Neural cell (in vitro differentiated cells): ENCODE measurements around the gene NRAS.

Experiments used
- CTCF ChIP-seq: fragments of 450-650 bp; IDR thresholded peaks from 2 replicates; pipeline ENCODE4 v1.5.1; 2014; ENCODE audit warnings: antibody characterized with exemption, mild to moderate bottlenecking, moderate library complexity; ENCODE audit not compliant: poor library complexity, severe bottlenecking
- EP300 ChIP-seq: fragments of 450-650 bp; conservative IDR thresholded peaks from 2 replicates; pipeline ENCODE4 v1.6.1; 2014; ENCODE audit warnings: antibody characterized with exemption, mild to moderate bottlenecking, moderate library complexity; ENCODE audit not compliant: poor library complexity, severe bottlenecking
- EZH2 ChIP-seq: fragments of 200-600, 300-800 bp; shearing (Covaris generic), sonication (generic); IDR thresholded peaks from 2 replicates; pipeline ENCODE4 v1.6.1; 2014; ENCODE audit warnings: antibody characterized with exemption, low read length, borderline replicate concordance, mild to moderate bottlenecking; ENCODE audit not compliant: insufficient read depth, poor library complexity, severe bottlenecking
- MXI1 ChIP-seq: fragments of 450-650 bp; conservative IDR thresholded peaks from 2 replicates; pipeline ENCODE4 v1.6.1; 2014; ENCODE audit warnings: antibody characterized with exemption, mild to moderate bottlenecking; ENCODE audit not compliant: poor library complexity, severe bottlenecking
- POLR2AphosphoS5 ChIP-seq: IDR thresholded peaks from 2 replicates; pipeline ENCODE4 v1.6.1; 2012
- RAD21 ChIP-seq: fragments of 450-650 bp; conservative IDR thresholded peaks from 2 replicates; pipeline ENCODE4 v1.6.1; 2014; ENCODE audit warnings: antibody characterized with exemption, mild to moderate bottlenecking, moderate library complexity
- REST ChIP-seq: IDR thresholded peaks from 2 replicates; pipeline ENCODE4 v1.6.1; 2012; ENCODE audit warnings: borderline replicate concordance
- SMC3 ChIP-seq: fragments of 450-650 bp; conservative IDR thresholded peaks from 2 replicates; pipeline ENCODE4 v1.6.1; 2014; ENCODE audit warnings: antibody characterized with exemption, mild to moderate bottlenecking, moderate library complexity; ENCODE audit not compliant: poor library complexity

DNA sequence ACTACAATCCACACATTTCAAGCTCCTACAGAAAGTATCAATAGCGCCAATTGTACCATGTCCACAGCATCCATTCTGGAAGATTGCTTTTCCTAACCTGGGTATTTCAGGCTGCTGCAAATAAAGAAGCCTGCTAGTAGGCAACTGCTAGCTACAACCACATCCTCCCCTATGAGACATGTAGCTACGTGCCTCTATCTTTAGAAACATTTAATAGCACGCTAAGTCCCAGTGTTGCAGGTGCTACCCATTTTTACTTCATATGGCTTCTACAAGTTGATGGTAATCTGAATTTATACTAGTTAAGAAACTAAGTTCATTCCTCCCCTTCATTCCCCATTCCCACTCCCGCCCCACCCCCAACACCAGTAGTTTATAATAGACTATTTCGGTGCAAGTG, 13.8 kb downstream of the NRAS start:
- TF ChIP-seq MXI1 = no peak
- no peak for TF ChIP-seq POLR2AphosphoS5
- TF ChIP-seq CTCF = no peak
- no peak for TF ChIP-seq SMC3
- TF ChIP-seq EZH2 = no peak
- no peak for TF ChIP-seq REST
- TF ChIP-seq EP300 = no peak
- no peak for TF ChIP-seq RAD21
